NCI-H1092 treated with DMSO at 0.1 percent for 48 hours (cell line): Measurements from ENCODE around the gene HELZ.
"Not testable (repeated sequence)": the region's sequence is repeated elsewhere in the genome, so short reads cannot be mapped to it uniquely, and the experiment has no call there.

ENCODE experiments used
- DNase-seq: peaks from one replicate; lab custom pipeline; 2025; lab: John Stamatoyannopoulos, UW

HELZ gene

GRCh38 chr17:67229109-67229955 lies 15.7 kb downstream of the HELZ start:
- DNase-seq: no peak

DNA sequence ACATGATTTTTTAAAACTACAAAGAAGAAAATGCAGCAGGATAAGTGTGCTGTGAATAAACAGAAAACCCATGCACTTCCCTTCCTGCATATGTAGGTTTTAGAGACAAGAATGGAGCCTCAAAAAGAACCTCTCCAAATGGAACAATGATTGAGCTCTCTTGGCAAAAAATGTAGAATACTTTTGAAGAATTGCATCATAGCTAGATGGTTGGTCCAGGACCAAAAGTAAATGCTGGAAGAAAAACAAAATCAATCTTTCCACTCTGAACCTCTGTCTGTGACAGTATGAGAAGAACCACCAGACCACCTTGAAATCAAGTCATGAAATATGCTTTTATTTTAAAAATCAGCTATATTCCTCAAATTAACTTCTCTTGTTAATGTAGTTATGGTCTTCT lies 17.5 kb downstream of the HELZ start:
- no peak for DNase-seq

- no peak for DNase-seq
Measured at GRCh38 chr17:67225316-67225715, 19.7 kb downstream of the HELZ start.

DNA sequence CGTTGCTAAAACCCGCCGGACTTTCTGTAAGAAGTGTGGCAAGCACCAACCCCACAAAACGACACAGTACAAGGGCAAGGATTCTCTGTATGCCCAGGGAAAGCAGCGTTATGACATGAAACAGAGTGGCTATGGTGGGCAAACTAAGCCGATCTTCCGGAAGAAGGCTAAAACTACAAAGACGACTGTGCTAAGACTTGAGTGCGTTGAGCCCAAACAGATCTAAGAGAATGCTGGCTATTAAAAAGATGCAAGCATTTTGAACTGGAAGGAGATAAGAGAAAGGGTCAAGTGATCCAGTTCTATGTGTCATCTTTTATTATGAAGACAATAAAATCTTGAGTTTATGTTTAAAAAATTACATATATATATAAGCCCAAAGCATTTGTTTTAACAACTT lies 20.3 kb downstream of the HELZ start:
- DNase-seq: no peak

GRCh38 chr17:67223924-67224323 lies 21.1 kb downstream of the HELZ start:
- no peak for DNase-seq

- DNase-seq: no peak
Measured at GRCh38 chr17:67221062-67221998, 23.7 kb downstream of the HELZ start.

GRCh38 chr17:67218385-67218950 lies 26.5 kb downstream of the HELZ start:
- DNase-seq: no peak

DNA sequence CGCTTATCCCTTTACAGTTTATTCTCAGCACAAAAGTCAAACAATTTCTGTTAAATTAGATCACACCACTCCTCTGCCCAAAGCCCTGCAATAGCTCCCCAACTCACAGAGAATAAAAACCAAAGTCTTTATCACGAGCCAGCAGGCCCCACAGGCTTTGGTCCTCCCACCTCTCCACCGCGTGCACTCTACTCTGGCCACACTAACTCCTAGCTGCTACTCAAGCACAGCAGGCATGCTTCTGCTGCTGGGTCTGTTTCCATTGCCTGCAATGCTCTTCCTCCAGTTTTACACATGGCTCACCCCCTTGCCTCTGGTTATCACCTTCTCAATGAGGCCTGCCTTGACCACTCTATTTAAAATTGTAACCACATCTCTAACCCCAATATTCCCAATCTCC lies 27.6 kb downstream of the HELZ start:
- DNase-seq: no peak

DNA sequence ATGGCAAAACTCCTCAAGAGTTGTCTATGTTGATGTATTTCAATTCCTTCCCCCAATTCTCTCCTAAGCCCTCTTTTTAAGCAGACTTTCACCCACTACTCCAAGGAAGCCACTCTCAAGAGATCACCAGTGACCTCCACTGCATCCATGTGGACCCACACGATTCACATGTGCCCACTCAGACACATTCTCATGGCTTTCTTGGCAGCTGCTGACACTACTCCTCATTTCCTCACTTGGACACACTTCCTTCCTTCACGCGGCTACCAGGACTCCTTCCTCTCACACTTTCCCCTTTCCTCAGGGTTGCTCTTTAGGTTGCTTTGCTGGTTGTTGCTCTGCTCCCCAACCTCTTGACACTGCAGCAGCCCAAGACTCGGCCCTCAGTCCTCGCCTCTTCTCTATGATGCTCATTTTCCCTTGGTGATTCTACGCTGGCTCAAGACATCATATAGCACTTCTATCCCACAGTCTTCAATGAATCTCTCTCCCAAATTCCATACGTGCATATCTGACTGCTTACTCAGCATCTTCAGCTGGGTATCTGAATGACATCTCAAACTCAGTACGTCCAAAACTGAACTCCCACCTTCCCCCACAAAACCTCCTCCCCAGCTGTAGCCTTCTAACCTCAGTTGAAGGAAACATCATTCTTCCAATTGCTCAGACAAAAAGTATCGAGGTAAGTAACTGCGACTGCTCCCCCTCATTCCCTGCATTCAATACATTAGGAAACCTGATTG lies 28.2 kb downstream of the HELZ start:
- DNase-seq: no peak

DNA sequence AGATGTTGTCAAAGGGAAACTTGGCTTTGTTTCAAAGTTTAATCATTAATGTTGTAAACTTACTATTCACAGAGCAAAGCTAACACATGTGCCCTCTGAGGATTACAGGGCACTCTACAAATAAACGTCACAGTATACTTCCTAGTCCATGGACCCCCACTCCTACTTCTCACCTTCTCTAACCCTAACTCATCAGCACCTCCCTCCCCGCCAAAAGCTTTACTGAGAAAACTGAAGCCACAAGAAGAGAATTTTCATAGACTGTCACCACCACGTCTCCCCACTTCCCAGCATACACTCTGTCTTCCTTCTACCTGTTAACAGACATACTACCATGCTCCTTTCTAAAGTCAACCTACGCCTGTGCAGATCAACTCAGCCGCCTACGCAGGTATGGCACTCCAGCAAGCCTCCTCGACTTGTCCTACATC lies 29.0 kb downstream of the HELZ start:
- no peak for DNase-seq

DNA sequence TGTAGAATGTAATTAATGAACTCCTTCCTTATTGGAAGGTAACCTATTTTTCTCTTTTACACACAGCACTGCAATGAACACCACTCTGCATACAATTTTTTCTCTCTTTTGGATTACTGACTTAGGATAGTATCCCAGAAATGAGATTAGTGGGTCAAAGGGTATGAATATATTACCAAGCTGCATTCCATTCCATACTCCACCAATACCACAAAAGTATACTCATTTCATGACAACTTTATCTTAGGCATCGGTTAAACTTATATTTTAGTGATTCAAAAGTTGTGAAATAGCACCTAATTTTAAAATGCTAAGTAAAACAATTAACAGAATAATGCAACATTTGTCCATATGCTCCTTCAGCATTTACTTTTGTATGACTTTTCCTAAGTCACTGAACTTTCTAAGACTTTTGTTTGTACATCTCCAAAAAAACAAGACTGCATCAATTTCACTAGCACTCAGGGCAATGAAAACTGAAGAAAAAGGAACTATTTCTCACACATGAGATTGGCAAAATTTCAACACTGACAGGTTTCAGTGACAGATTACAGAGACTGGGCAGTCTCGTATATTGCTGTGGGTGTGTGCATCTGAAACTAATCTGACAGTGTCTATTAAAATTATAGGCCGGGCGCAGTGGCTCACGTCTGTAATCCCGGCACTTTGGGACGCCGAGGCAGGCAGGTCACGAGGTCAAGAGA lies 32.1 kb downstream of the HELZ start:
- no peak for DNase-seq

DNA sequence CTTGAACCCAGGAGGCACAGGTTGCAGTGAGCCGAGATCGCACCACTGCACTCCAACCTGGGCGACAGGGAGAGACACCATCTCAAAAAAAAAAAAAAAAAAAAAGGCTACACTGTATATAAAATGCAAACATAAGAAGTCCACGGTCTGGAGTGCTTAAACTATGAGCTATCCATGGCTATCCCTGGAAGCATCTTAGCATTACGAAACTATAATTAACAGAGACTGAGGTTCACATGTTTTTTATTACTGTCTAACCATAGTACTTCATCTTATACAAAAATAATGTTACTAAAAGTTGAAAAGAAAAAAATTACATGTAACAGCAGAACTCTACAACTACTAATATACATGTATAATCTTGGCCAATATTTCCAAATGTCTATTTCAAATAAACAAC lies 32.8 kb downstream of the HELZ start:
- DNase-seq: no peak

GRCh38 chr17:67211742-67212141 lies 33.3 kb downstream of the HELZ start:
- no peak for DNase-seq

GRCh38 chr17:67210915-67211314 lies 34.1 kb downstream of the HELZ start:
- DNase-seq: no peak

- DNase-seq: no peak
Measured at GRCh38 chr17:67208232-67208631, 36.8 kb downstream of the HELZ start.

GRCh38 chr17:67203818-67204217 lies 41.2 kb downstream of the HELZ start:
- DNase-seq: no peak

DNA sequence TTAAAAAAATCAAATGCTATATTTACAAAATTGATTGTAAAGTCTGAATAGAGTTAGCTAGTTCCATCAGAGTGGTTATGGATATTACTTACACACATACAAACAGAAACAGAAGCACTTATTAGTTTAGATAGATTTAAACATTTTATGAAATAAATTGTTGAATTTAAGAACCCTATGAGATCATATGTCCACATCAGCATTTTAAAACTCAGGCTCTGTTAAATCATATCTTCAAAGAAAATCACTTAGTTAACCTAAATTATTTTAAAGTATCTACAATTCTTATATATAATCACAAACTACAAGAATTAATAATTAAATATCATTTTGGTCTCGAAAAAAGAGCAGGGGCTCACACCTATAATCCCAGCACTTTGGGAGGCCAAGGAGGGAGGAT lies 42.5 kb downstream of the HELZ start:
- no peak for DNase-seq

GRCh38 chr17:67200727-67201301 lies 44.2 kb downstream of the HELZ start:
- DNase-seq: no peak

DNA sequence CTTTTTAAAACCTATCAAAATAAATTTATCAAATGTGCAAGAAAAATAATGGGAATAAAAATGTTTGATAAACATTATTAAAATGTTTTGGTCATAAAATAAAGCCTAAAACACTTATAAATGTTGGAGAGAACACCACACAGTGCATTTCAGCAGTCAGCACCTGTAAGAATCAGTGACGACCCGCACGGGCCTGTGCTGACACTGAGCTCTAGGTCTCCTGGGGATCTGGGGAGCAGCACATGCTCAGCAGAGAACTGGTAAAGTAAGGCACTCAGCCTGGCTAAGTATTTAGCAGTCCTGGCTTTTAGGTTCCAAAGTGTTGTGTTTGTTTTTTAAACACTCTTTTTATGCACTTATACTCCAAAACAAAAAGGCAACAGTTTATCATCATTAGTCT lies 46.9 kb downstream of the HELZ start:
- no peak for DNase-seq

DNA sequence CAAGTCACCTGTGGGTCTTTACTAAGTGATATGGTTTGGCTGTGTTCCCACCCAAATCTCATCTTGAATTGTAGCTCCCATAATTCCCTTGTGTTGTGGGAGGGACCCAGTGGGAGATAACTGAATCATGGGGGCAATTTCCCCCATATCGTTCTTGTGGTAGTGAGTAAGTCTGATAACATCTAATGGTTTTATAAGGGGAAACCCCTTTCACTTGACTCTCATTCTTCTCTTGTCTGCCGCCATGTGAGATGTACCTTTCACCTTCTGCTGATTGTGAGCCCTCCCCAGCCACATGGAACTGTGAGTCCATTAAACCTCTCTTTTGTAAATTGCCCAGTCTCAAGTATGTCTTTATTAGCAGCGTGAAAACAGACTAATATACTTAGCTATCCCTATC lies 48.0 kb downstream of the HELZ start:
- not testable (repeated sequence) for DNase-seq

DNA sequence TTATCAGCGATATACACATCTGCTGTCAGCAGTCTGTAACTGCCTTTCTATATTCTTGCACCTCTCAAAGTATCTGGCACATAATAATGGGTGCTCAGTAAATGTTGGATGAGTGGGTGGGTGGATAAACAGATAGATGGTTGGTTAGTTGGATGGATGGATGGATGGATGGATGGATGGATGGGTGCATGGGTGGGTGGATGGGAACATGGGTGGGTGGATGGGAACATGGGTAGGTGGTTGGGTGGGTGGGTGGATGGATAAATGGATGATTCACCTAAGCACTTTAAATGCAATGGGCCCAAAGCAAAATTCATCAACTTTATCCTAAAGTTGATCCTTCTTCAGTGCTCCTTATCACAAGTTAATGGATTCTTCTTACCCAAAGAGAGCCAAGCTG lies 48.6 kb downstream of the HELZ start:
- DNase-seq: no peak
